GM12878 (cell line): Measurements from ENCODE around the gene STX16. TPM values are rescaled to one million over a fixed set of nuclear protein-coding genes. Genes with fewer than 3 reads are reported as not detected.

Experiments used
- ATAC-seq: fragments of 200-7000 bp; cut with Tn5 transposase; 3 replicates; pipeline ENCODE4 v1.9.1; 2020; ENCODE audit warnings: mild to moderate bottlenecking, moderate library complexity
- BruUV-seq: library from RNA; stranded (reverse); fragments of 400-500 nt; replicated peaks from 2 replicates; lab custom pipeline; 2021; lab: Mats Ljungman, UMichigan
- CTCF ChIA-PET: fragments of 300-600 bp; sonication (Branson Sonifier 250); formaldehyde crosslinking; extraction: SDS; loops from one replicate; lab custom pipeline; 2021; ENCODE audit warnings: inconsistent platforms; lab: Yijun Ruan, JAX
- POLR2A ChIA-PET: fragments of 350-600 bp; formaldehyde crosslinking; extraction: SDS; loops from one replicate; lab custom pipeline; 2021; ENCODE audit warnings: inconsistent platforms; lab: Charles Lee
- RAD21 ChIA-PET: fragments of 300-600 bp; sonication (Branson Sonifier 250); formaldehyde crosslinking; loops from one replicate; lab custom pipeline; 2023; ENCODE audit warnings: antibody characterized with exemption; ENCODE audit not compliant: unreplicated experiment; lab: Charles Lee
- SMC1A ChIA-PET: fragments of 300-600 bp; sonication (Branson Sonifier 250); formaldehyde crosslinking; loops from one replicate; lab custom pipeline; 2023; ENCODE audit not compliant: unreplicated experiment, uncharacterized antibody; lab: Charles Lee
- DNase-seq: peaks from one replicate; pipeline ENCODE4 v3.0.0-alpha.2; 2011; ENCODE audit warnings: low read depth, low spot score
- FAIRE-seq: peaks from 3 replicates; lab custom pipeline; 2011; peaks lifted over from hg19 to GRCh38; lab: Jason Lieb, UNC
- H2AFZ ChIP-seq: 2 replicates; pipeline ENCODE4 v1.6.0; 2011; ENCODE audit warnings: low read depth, low read length, control low read depth; ENCODE audit not compliant: control insufficient read depth
- H3K27ac ChIP-seq: 2 replicates; pipeline ENCODE4 v1.5.1; 2011; ENCODE audit warnings: control low read depth; ENCODE audit not compliant: control insufficient read depth, insufficient read depth
- H3K27me3 ChIP-seq, 2 experiments: replicated peaks in 1 of 2; 2 replicates each; pipeline versions ENCODE4 v1.6.0 to v1.6.1; 2011; ENCODE audit warnings: low read length in 1 of 2; ENCODE audit not compliant: control insufficient read depth in 2 of 2, insufficient read depth in 2 of 2
- H3K36me3 ChIP-seq, 2 experiments: 2 replicates each; pipeline ENCODE4 v1.5.1; 2011; ENCODE audit warnings: low read length in 1 of 2; ENCODE audit not compliant: control insufficient read depth in 2 of 2, insufficient read depth in 2 of 2
- H3K4me1 ChIP-seq: 2 replicates; pipeline ENCODE4 v1.6.1; 2011; ENCODE audit warnings: mild to moderate bottlenecking, low read length, moderate library complexity, mixed read lengths; ENCODE audit not compliant: control insufficient read depth, insufficient read depth
- H3K4me2 ChIP-seq: 2 replicates; pipeline ENCODE4 v1.6.0; 2011; ENCODE audit warnings: control low read depth; ENCODE audit not compliant: control insufficient read depth, insufficient read depth
- H3K4me3 ChIP-seq: fragments of 200-600 bp; sonication (generic); 2 replicates; pipeline ENCODE4 v1.5.1; 2016
- H3K79me2 ChIP-seq: 2 replicates; pipeline ENCODE4 v1.6.0; 2011; ENCODE audit warnings: low read length; ENCODE audit not compliant: control insufficient read depth, insufficient read depth
- H3K9ac ChIP-seq: 2 replicates; pipeline ENCODE4 v1.8.0; 2011; ENCODE audit warnings: low read length, control low read depth, mixed read lengths; ENCODE audit not compliant: control insufficient read depth, insufficient read depth
- H3K9me3 ChIP-seq: replicated peaks from 3 replicates; pipeline ENCODE4 v1.5.1; 2011; ENCODE audit warnings: mild to moderate bottlenecking, low read length; ENCODE audit not compliant: control insufficient read depth, insufficient read depth
- H4K20me1 ChIP-seq: 2 replicates; pipeline ENCODE4 v1.6.0; 2011; ENCODE audit not compliant: control insufficient read depth, insufficient read depth
- ATF3 ChIP-seq: IDR thresholded peaks from 2 replicates; pipeline ENCODE4 v1.6.1; 2011; ENCODE audit warnings: low read depth, mild to moderate bottlenecking, low read length, moderate library complexity, borderline replicate concordance; ENCODE audit errors: extremely low read depth
- CTCF ChIP-seq, 3 experiments: IDR thresholded peaks in 2 of 3; conservative IDR thresholded peaks in 1 of 3; 2 replicates each; pipeline ENCODE4 v1.5.1; 2011; ENCODE audit warnings: low read depth in 3 of 3, low read length in 3 of 3, mild to moderate bottlenecking in 3 of 3, control low read depth in 2 of 3, moderate library complexity in 2 of 3, inconsistent platforms in 1 of 3, mixed read lengths in 1 of 3; ENCODE audit not compliant: control insufficient read depth in 2 of 3, insufficient read depth in 1 of 3; ENCODE audit errors: extremely low read depth in 1 of 3
- DPF2 ChIP-seq: fragments of 450-650 bp; IDR thresholded peaks from 2 replicates; pipeline ENCODE4 v1.6.1; 2017; ENCODE audit warnings: mild to moderate bottlenecking
- EGR1 ChIP-seq, 2 experiments: IDR thresholded peaks; 1 replicate in 1 of 2; 2 replicates in 1 of 2; pipeline ENCODE4 v1.6.1; 2011 to 2012; ENCODE audit warnings: low read depth in 2 of 2, low read length in 2 of 2, borderline replicate concordance in 1 of 2, mild to moderate bottlenecking in 1 of 2, moderate library complexity in 1 of 2
- ESRRA ChIP-seq: IDR thresholded peaks from 2 replicates; pipeline ENCODE4 v1.6.1; 2012; ENCODE audit warnings: mild to moderate bottlenecking, low read length, improper control_type of control experiment
- MLLT1 ChIP-seq: fragments of 450-650 bp; IDR thresholded peaks from 2 replicates; pipeline ENCODE4 v1.6.1; 2016; ENCODE audit warnings: mild to moderate bottlenecking
- NR2F1 ChIP-seq: fragments of 450-650 bp; conservative IDR thresholded peaks from 2 replicates; pipeline ENCODE4 v1.6.1; 2017; ENCODE audit warnings: mild to moderate bottlenecking
- NRF1 ChIP-seq: conservative IDR thresholded peaks from 2 replicates; pipeline ENCODE4 v1.6.1; 2011; ENCODE audit warnings: mild to moderate bottlenecking, low read depth, low read length, improper control_type of control experiment
- RFX5 ChIP-seq: IDR thresholded peaks from 2 replicates; pipeline ENCODE4 v1.6.1; 2011; ENCODE audit warnings: low read depth, low read length, improper control_type of control experiment
- SMAD1 ChIP-seq: fragments of 450-650 bp; IDR thresholded peaks from 2 replicates; pipeline ENCODE4 v1.6.1; 2018; ENCODE audit warnings: mild to moderate bottlenecking, low read depth; ENCODE audit not compliant: partially characterized antibody
- ZNF217 ChIP-seq: fragments of 450-650 bp; IDR thresholded peaks from 2 replicates; pipeline ENCODE4 v1.6.1; 2017; ENCODE audit warnings: antibody characterized with exemption, mild to moderate bottlenecking
- ZNF274 ChIP-seq: IDR thresholded peaks from one replicate; pipeline ENCODE4 v1.8.0; 2011; ENCODE audit not compliant: insufficient read length, insufficient read depth
- ZNF592 ChIP-seq: fragments of 450-650 bp; IDR thresholded peaks from 2 replicates; pipeline ENCODE4 v1.6.1; 2017; ENCODE audit warnings: mild to moderate bottlenecking, moderate library complexity
- WGBS: methylation state at CpG from one replicate; pipeline ENCODE4 v1.1.6; 2016; ENCODE audit warnings: low lambda C conversion rate; ENCODE audit not compliant: insufficient replicate concordance, insufficient coverage; ENCODE audit errors: missing lambda C conversion rate; 5-methylcytosine and 5-hydroxymethylcytosine counted together
- in situ Hi-C: fragments of 300-500 bp; cut with MboI; formaldehyde crosslinking; loops from 9 replicates; pipeline ENCODE4 v1.14.3; 2018; ENCODE audit warnings: mixed read lengths
- intact Hi-C: fragments of 100-400 bp; cut with micrococcal nuclease; formaldehyde crosslinking; loops from one replicate; pipeline ENCODE4 v1.14.2; 2022; ENCODE audit not compliant: unreplicated experiment
- polyA plus RNA-seq, 11 experiments: library from polyadenylated mRNA; depleted of rRNA in 4 of 11; unstranded in 6 of 11; stranded (reverse) in 5 of 11; fragments of >200 nt; fragmentation: Nextera tagmentation in 4 of 11; fragmentation: Illumina TruSeq in 1 of 11; extraction: Ambion mirVana in 4 of 11; extraction: Trizol in 1 of 11; gene quantifications; 1 replicate in 1 of 11; 2 replicates in 10 of 11; pipeline versions ENCODE4 v1.2.1 to v1.2.3, GENCODE V29; 2011 to 2016; ENCODE audit warnings: inconsistent platforms in 2 of 11, missing spikeins in 2 of 11, low read depth in 1 of 11
- total RNA-seq, 4 experiments: library from RNA; depleted of rRNA in 3 of 4; stranded (reverse); fragments of >200 nt in 3 of 4; fragmentation: Illumina TruSeq in 1 of 4; extraction: Trizol in 1 of 4; gene quantifications; 2 replicates each; pipeline versions ENCODE4 v1.2.1 to v1.2.3, GENCODE V29; 2013 to 2021

Gene STX16
- total and polyA plus RNA-seq, 10 of the 15 experiments (the other 5 are each of a cell fraction or from before 2014, with no cell fraction given), result 6.3 to 68.4 (median 35.8) TPM

GRCh38 chr20:58666702-58667101, 15.6 kb downstream of the STX16 start:
- no peak for TF ChIP-seq NR2F1
- no peak for TF ChIP-seq ZNF592
- no peak for TF ChIP-seq DPF2
- no peak for TF ChIP-seq CTCF (IDR thresholded peaks at IDR 0.05 in 2 of 3, conservative IDR thresholded peaks at IDR 0.05 in 1 of 3; ENCODE audit: control insufficient read depth in 2 of 3, extremely low read depth in 1 of 3, insufficient read depth in 1 of 3, low read depth in 3 of 3, low read length in 3 of 3)
- no peak for TF ChIP-seq ESRRA
- no peak for TF ChIP-seq ATF3
- no peak for TF ChIP-seq EGR1 (IDR thresholded peaks at IDR 0.05; ENCODE audit: borderline replicate concordance in 1 of 2, low read depth in 2 of 2, low read length in 2 of 2)
- no peak for TF ChIP-seq ZNF274
- TF ChIP-seq RFX5, result no peak
- TF ChIP-seq SMAD1, result no peak
- TF ChIP-seq NRF1, result no peak
- no peak for TF ChIP-seq ZNF217
- TF ChIP-seq MLLT1, result no peak
- peaks cover 11 to 16% of the 10 kb centered on the region in 2 experiments for H3K36me3 ChIP-seq
- H4K20me1 ChIP-seq, result peaks cover 9% of the 10 kb centered on the region
- H2AFZ ChIP-seq, result no peak overlapping the region
- no peaks in the 10 kb centered on the region for H3K27me3 ChIP-seq
- WGBS, result 99% methylated on average over 7 of the region's 7 CpGs
- no TSS peak for BruUV-seq
- peaks cover 8% of the 10 kb centered on the region for H3K4me1 ChIP-seq
- ChIA-PET POLR2A (interaction anchor here (1.0 to 1.2 kb wide), 2 partner anchors 10 to 11 kb away, joined by 3 to 6 read pairs; no protein-coding TSS in a partner anchor), RAD21 (interaction anchor here (0.9 to 1.9 kb wide), 2 partner anchors 10 to 15 kb away, joined by 3 to 10 read pairs; partner anchors contain the start of gene STX16), CTCF (interaction anchor here (0.6 to 2.0 kb wide), 5 partner anchors 8 to 185 kb away, joined by 3 to 11 read pairs (median 4); no protein-coding TSS in a partner anchor), SMC1A (interaction anchor here (1.1 to 2.3 kb wide), 3 partner anchors 9 to 374 kb away, joined by 3 to 17 read pairs (median 6); no protein-coding TSS in a partner anchor)
- ATAC-seq (no peak), FAIRE-seq (no peak), DNase-seq (no peak)
- H3K4me3 ChIP-seq, result no peak overlapping the region
- peaks cover 18% of the 10 kb centered on the region for H3K79me2 ChIP-seq
- in situ Hi-C loops, result loop anchor here (25.0 kb wide), 1 partner anchor 1279 kb away; the partner anchor contains the start of gene RBM38
- no peak overlapping the region for H3K4me2 ChIP-seq
- H3K9ac ChIP-seq, result no peak overlapping the region
- intact Hi-C loops, result no loop called here
- no peaks in the 10 kb centered on the region for H3K9me3 ChIP-seq
- H3K27ac ChIP-seq, result no peak overlapping the region
